Left ventricle myocardium inferior (tissue), 1 donor: ENCODE measurements around the gene KDM4C. TPM values are rescaled to one million over a fixed set of nuclear protein-coding genes. Genes with fewer than 3 reads are reported as not detected.

Source experiments
- DNase-seq: peaks from one replicate; pipeline ENCODE4 v3.0.0-alpha.2; 2020
- H3K27ac ChIP-seq: fragments of 200-600 bp; replicated peaks from 2 replicates; pipeline ENCODE4 v1.8.0; 2021
- H3K27me3 ChIP-seq: fragments of 200-600 bp; 2 replicates; pipeline ENCODE4 v1.8.0; 2021; ENCODE audit warnings: low read depth
- H3K36me3 ChIP-seq: fragments of 200-600 bp; 2 replicates; pipeline ENCODE4 v1.8.0; 2021
- H3K4me1 ChIP-seq: fragments of 200-600 bp; 2 replicates; pipeline ENCODE4 v1.8.0; 2021
- H3K4me3 ChIP-seq: fragments of 200-600 bp; 2 replicates; pipeline ENCODE4 v1.8.0; 2021; ENCODE audit warnings: mild to moderate bottlenecking, moderate library complexity
- H3K9me3 ChIP-seq: fragments of 200-600 bp; replicated peaks from 2 replicates; pipeline ENCODE4 v1.8.0; 2021
- CTCF ChIP-seq: fragments of 200-600 bp; IDR thresholded peaks from 2 replicates; pipeline ENCODE4 v1.8.0; 2021; ENCODE audit warnings: antibody characterized with exemption, mild to moderate bottlenecking, borderline replicate concordance
- intact Hi-C: fragments of 100-400 bp; cut with micrococcal nuclease; formaldehyde crosslinking; loops from one replicate; pipeline ENCODE4 v1.11.0; 2022
- total RNA-seq: library from RNA; stranded (reverse); fragmentation: NEBNext Ultra II Directional; extraction: Animal tissue kit (Norgen Biotek cat#: 25700); gene quantifications from one replicate; pipeline ENCODE4 v1.2.1, GENCODE V29; 2021
- donor health status: DM: no; HTN: yes; CAD: no; lungs with severe emphysema.

The KDM4C gene
- total RNA-seq, 1 donor from 2014 or later: 14.1 TPM

- no peak for DNase-seq
- H3K36me3 ChIP-seq: peaks cover 27% of the 10 kb centered on the region
- intact Hi-C loops: no loop called here
- no peak overlapping the region for H3K4me3 ChIP-seq
- H3K27ac ChIP-seq: no peak overlapping the region
- TF ChIP-seq CTCF: no peak
- H3K9me3 ChIP-seq: no peaks in the 10 kb centered on the region
- H3K4me1 ChIP-seq: peaks cover 15% of the 10 kb centered on the region
- H3K27me3 ChIP-seq: no peaks in the 10 kb centered on the region
Observed at GRCh38 chr9:7105095-7105494, 347.3 kb downstream of the KDM4C start.

GRCh38 chr9:7108936-7109335, 351.2 kb downstream of the KDM4C start:
- H3K4me3 ChIP-seq: no peak overlapping the region
- peaks cover 19% of the 10 kb centered on the region for H3K36me3 ChIP-seq
- peaks cover 10% of the 10 kb centered on the region for H3K4me1 ChIP-seq
- no peak for TF ChIP-seq CTCF
- no peak for DNase-seq
- intact Hi-C loops: no loop called here
- no peaks in the 10 kb centered on the region for H3K9me3 ChIP-seq
- H3K27me3 ChIP-seq: no peaks in the 10 kb centered on the region
- no peak overlapping the region for H3K27ac ChIP-seq

GRCh38 chr9:7111413-7111812, 353.6 kb downstream of the KDM4C start:
- Histone ChIP-seq H3K27me3 (no peaks in the 10 kb centered on the region), H3K4me1 (peaks cover 8% of the 10 kb centered on the region), H3K27ac (no peak overlapping the region), H3K36me3 (no peaks in the 10 kb centered on the region), H3K4me3 (no peak overlapping the region), H3K9me3 (no peaks in the 10 kb centered on the region)
- intact Hi-C loops: no loop called here
- TF ChIP-seq CTCF: no peak
- DNase-seq: no peak

- Histone ChIP-seq H3K36me3 (no peaks in the 10 kb centered on the region), H3K27ac (no peak overlapping the region), H3K27me3 (no peaks in the 10 kb centered on the region), H3K4me3 (no peak overlapping the region), H3K4me1 (peaks cover 8% of the 10 kb centered on the region), H3K9me3 (no peaks in the 10 kb centered on the region)
- intact Hi-C loops: no loop called here
- no peak for DNase-seq
- TF ChIP-seq CTCF: no peak
Observed at GRCh38 chr9:7115606-7116005, 357.8 kb downstream of the KDM4C start.

- no peaks in the 10 kb centered on the region for H3K27me3 ChIP-seq
- intact Hi-C loops: no loop called here
- no peak for TF ChIP-seq CTCF
- no peak overlapping the region for H3K27ac ChIP-seq
- DNase-seq: no peak
- no peaks in the 10 kb centered on the region for H3K9me3 ChIP-seq
- H3K4me1 ChIP-seq: peaks cover 8% of the 10 kb centered on the region
- no peaks in the 10 kb centered on the region for H3K36me3 ChIP-seq
- H3K4me3 ChIP-seq: no peak overlapping the region
Observed at GRCh38 chr9:7117676-7118561, 360.1 kb downstream of the KDM4C start.
